Kidney (tissue), 14 donors: ENCODE results near the gene MTERF4. TPM values are rescaled to one million over a fixed set of nuclear protein-coding genes. Genes with fewer than 3 reads are reported as not detected.

Source experiments
- DNase-seq, 5 donors: peaks; one replicate each; pipeline ENCODE4 v3.0.0-alpha.2; 2013 to 2020
- FAIRE-seq: peaks from 2 replicates; lab custom pipeline; 2012; peaks lifted over from hg19 to GRCh38; lab: Jason Lieb, UNC
- H3K27ac ChIP-seq, 2 donors: one replicate each; pipeline ENCODE4 v1.7.0; 2013; ENCODE audit warnings: low read depth in 2 of 2, low read length in 2 of 2, inconsistent platforms in 1 of 2
- H3K27me3 ChIP-seq: one replicate; pipeline ENCODE4 v1.7.1; 2013; ENCODE audit warnings: low read length, inconsistent platforms; ENCODE audit not compliant: control insufficient read depth, insufficient read depth
- H3K36me3 ChIP-seq, 3 donors: one replicate each; pipeline versions ENCODE4 v1.7.0 to v1.7.1; 2013; ENCODE audit warnings: low read length in 3 of 3, control low read depth in 1 of 3, inconsistent platforms in 1 of 3; ENCODE audit not compliant: insufficient read depth in 3 of 3, control insufficient read depth in 2 of 3
- H3K4me1 ChIP-seq, 3 donors: one replicate each; pipeline versions ENCODE4 v1.7.0 to v1.7.1; 2013; ENCODE audit warnings: low read length in 3 of 3, inconsistent platforms in 1 of 3, low read depth in 1 of 3; ENCODE audit not compliant: control insufficient read depth in 2 of 3, insufficient read depth in 2 of 3
- H3K4me3 ChIP-seq, 3 donors: one replicate each; pipeline versions ENCODE4 v1.7.0 to v1.8.1; 2013; ENCODE audit warnings: low read length in 3 of 3, control low read depth in 1 of 3, inconsistent platforms in 1 of 3
- H3K9ac ChIP-seq, 3 donors: one replicate each; pipeline versions ENCODE4 v1.7.0 to v1.7.1; 2013; ENCODE audit warnings: low read length in 3 of 3, control low read depth in 1 of 3, inconsistent platforms in 1 of 3
- H3K9me3 ChIP-seq, 3 donors: one replicate each; pipeline versions ENCODE4 v1.7.0 to v1.7.1; 2013; ENCODE audit warnings: low read length in 3 of 3, control low read depth in 1 of 3, inconsistent platforms in 1 of 3; ENCODE audit not compliant: control insufficient read depth in 2 of 3, insufficient read depth in 1 of 3
- intact Hi-C: fragments of 100-400 bp; cut with DNase I; formaldehyde crosslinking; loops from one replicate; pipeline ENCODE4 v1.11.1; 2022
- polyA plus RNA-seq: library from polyadenylated mRNA; stranded (reverse); fragments of 350-450 nt; fragmentation: Illumina TruSeq; extraction: RNeasy Lipid Tissue Mini Kit (QIAGEN cat#74804); gene quantifications from one replicate; pipeline ENCODE4 v1.2.3, GENCODE V29; 2014; ENCODE audit warnings: low read depth, low replicate concordance; ENCODE audit not compliant: insufficient read depth
- total RNA-seq: library from RNA; stranded (reverse); fragmentation: NEBNext Ultra II Directional; extraction: Animal tissue kit (Norgen Biotek cat#: 25700); gene quantifications from one replicate; pipeline ENCODE4 v1.2.1, GENCODE V29; 2021
- TF ChIP-seq, protein P1 (sequence below): IDR thresholded peaks from 3 replicates; pipeline ENCODE4 v1.5.1; 2012; ENCODE audit warnings: mild to moderate bottlenecking, moderate library complexity, borderline replicate concordance; ENCODE audit not compliant: insufficient read depth; ENCODE audit errors: extremely low read depth
- donor health status: control.
- donor health status: control.
- donor health status: control.
- donor health status: control.
- donor health status: control.
- donor health status: DM: yes; HTN: yes; CAD: no.
- donor health status: Normal renal cell carcinoma (clear cell type).

MTERF4 gene
- total and polyA plus RNA-seq, 2 donors from 2014 or later: 24.3 to 41.5 TPM

DNA sequence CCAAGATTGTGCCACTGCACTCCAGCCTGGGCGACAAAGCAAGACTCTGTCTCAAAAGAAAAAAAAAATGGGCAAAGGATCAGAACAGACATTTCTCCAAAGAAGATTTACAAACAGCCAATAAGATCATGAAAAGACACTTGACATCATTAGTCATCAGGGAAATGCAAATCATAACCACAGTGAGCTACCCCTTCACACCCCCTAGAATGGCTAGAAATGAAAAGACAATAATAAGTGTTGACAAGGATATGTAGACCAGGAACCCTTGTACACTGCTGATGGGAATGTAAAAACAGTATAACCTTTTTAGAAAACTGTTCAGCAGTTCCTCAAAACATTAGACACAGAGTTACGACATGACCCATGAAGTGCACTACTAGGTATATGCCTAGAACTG lies 18.4 kb upstream of the MTERF4 start:
- Histone ChIP-seq H3K9me3 (no peaks in the 10 kb centered on the region), H3K27me3 (no peaks in the 10 kb centered on the region), H3K4me3 (no peak overlapping the region), H3K36me3 (no peaks in the 10 kb centered on the region), H3K4me1 (no peaks in the 10 kb centered on the region), H3K27ac (no peak overlapping the region), H3K9ac (no peak overlapping the region)
- intact Hi-C loops: no loop called here
- DNase-seq (no peak), FAIRE-seq (no peak)
- TF ChIP-seq, protein P1, sequence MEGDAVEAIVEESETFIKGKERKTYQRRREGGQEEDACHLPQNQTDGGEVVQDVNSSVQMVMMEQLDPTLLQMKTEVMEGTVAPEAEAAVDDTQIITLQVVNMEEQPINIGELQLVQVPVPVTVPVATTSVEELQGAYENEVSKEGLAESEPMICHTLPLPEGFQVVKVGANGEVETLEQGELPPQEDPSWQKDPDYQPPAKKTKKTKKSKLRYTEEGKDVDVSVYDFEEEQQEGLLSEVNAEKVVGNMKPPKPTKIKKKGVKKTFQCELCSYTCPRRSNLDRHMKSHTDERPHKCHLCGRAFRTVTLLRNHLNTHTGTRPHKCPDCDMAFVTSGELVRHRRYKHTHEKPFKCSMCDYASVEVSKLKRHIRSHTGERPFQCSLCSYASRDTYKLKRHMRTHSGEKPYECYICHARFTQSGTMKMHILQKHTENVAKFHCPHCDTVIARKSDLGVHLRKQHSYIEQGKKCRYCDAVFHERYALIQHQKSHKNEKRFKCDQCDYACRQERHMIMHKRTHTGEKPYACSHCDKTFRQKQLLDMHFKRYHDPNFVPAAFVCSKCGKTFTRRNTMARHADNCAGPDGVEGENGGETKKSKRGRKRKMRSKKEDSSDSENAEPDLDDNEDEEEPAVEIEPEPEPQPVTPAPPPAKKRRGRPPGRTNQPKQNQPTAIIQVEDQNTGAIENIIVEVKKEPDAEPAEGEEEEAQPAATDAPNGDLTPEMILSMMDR: no peak

DNA sequence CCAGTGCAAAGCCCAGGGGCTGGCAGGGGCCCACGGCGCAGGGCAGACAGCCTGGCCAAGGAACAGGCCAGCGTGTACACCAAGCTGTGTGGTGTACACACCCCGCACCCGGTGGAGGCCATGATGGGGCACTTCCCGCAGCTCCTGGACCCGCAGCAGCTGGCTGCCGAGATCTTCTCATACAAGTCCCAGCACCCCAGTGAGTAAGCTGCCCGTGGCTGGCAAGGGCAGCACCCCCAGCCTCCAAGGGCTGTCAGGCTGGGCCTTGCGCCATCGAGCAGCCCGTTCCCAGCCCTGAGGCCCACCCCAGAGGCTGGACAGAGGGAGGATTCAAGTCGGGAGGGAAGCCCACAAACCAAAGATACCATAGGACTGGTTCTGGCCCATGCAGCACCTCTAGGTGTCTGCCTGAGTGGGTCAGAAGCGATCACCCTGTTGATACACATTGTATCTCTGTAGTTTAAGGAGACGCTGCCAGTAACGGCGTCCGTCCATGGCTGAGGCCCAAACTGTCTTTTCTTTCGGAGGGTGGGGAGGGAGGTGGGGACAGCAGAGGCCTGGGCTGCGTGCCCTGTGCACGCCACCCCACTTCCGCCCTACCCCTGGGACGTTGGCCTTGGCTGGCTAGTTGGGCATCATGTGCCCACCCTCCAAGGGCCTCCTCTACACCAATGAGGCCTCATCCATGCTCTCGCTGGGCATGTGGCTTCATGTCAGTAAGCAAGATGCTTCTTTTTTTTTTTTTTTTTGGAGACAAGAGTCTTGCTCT lies 16.8 kb upstream of the MTERF4 start:
- no peak overlapping the region for H3K9ac ChIP-seq
- H3K27ac ChIP-seq: no peak overlapping the region
- FAIRE-seq (no peak), DNase-seq (peak in 1 of 5 donors; percentile 59)
- intact Hi-C loops: no loop called here
- no peaks in the 10 kb centered on the region for H3K9me3 ChIP-seq
- H3K4me1 ChIP-seq: no peaks in the 10 kb centered on the region
- TF ChIP-seq, protein P1: no peak
- no peak overlapping the region for H3K4me3 ChIP-seq
- no peaks in the 10 kb centered on the region for H3K36me3 ChIP-seq
- H3K27me3 ChIP-seq: no peaks in the 10 kb centered on the region

DNA sequence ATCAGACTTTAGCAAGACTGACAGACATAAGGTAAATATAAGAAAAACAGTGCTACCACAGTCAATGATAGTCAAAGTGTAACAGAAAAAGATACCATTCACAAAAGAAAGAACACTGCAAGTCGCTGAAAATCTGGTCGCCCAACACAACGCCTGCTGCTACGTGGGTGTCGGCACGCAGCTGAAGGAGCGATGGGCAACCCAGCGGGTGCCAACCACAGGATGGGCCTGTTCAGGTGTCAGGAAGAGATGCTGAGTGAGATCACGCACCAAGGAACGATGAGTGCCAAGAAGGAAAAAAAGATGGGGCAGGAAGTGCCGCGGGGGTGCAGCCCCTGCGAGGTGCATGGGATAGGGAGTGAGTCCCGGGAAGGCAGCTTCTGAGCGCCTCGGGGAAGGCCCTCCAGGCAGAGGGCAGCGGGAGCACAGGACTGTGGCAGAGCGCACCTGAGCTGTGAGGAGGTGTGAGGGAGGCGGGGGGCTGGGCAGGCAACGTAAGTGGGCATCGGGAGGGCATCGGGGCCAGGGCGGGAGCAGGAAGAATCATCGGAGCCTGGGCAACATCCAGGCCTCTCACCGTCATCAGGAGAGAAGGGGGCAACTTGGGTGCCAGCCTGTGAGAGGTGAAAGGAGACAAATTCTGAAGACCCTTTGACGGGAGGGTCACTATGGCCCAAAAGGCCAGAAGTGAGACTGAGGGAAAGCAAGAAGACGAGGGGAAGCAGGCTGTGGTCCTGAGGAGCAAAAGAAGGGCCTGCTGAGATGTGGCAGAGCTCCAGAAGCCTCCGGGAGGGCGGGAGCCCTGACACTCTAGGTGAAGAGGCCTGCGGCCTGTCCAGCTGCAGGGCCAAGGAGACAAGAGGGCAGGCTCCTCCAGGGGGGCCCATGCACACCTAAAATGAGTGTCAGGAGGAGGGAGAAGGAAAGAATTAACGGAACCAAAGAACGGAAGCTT lies 14.8 kb upstream of the MTERF4 start:
- H3K27me3 ChIP-seq: no peaks in the 10 kb centered on the region
- FAIRE-seq: no peak
- H3K9ac ChIP-seq: no peak overlapping the region
- TF ChIP-seq, protein P1: no peak
- H3K4me1 ChIP-seq: no peaks in the 10 kb centered on the region
- peaks cover 0 to 3% (median 0%) of the 10 kb centered on the region in 3 donors for H3K36me3 ChIP-seq
- intact Hi-C loops: no loop called here
- DNase-seq: peak in 1 of 5 donors; percentile 66
- no peak overlapping the region for H3K4me3 ChIP-seq
- no peaks in the 10 kb centered on the region for H3K9me3 ChIP-seq
- H3K27ac ChIP-seq: no peak overlapping the region
